CD4-positive, alpha-beta T cell treated with Interleukin-10 for 1 hour (primary cell): Measurements from ENCODE around the gene CUL3.

Source experiments
- DNase-seq: peaks from one replicate; pipeline ENCODE4 v3.0.0-alpha.2; 2020

The CUL3 gene

GRCh38 chr2:224579411-224579810 is 5.8 kb downstream of the CUL3 start:
- no peak for DNase-seq

- DNase-seq: no peak
These were observed 7.6 kb downstream of the CUL3 start for GRCh38 chr2:224577541-224577940.

GRCh38 chr2:224576088-224576715 is 9.0 kb downstream of the CUL3 start:
- no peak for DNase-seq

- no peak for DNase-seq
These were observed 10.6 kb downstream of the CUL3 start for GRCh38 chr2:224574423-224575084.

GRCh38 chr2:224573724-224574123 is 11.4 kb downstream of the CUL3 start:
- DNase-seq: no peak

GRCh38 chr2:224572338-224572737 is 12.8 kb downstream of the CUL3 start:
- DNase-seq: no peak

GRCh38 chr2:224570328-224570993 is 14.7 kb downstream of the CUL3 start:
- DNase-seq: no peak

GRCh38 chr2:224569654-224570053 is 15.5 kb downstream of the CUL3 start:
- DNase-seq: no peak

- DNase-seq: no peak
These were observed 19.6 kb downstream of the CUL3 start for GRCh38 chr2:224565452-224566035.

GRCh38 chr2:224563537-224563936 is 21.6 kb downstream of the CUL3 start:
- DNase-seq: no peak

- DNase-seq: no peak
These were observed 22.3 kb downstream of the CUL3 start for GRCh38 chr2:224562831-224563230.

GRCh38 chr2:224561234-224562005 is 23.7 kb downstream of the CUL3 start:
- no peak for DNase-seq

GRCh38 chr2:224560549-224560948 is 24.6 kb downstream of the CUL3 start:
- no peak for DNase-seq

- DNase-seq: no peak
These were observed 27.6 kb downstream of the CUL3 start for GRCh38 chr2:224557610-224558009.

GRCh38 chr2:224556381-224556780 is 28.8 kb downstream of the CUL3 start:
- DNase-seq: no peak

- DNase-seq: no peak
These were observed 29.3 kb downstream of the CUL3 start for GRCh38 chr2:224555823-224556366.

GRCh38 chr2:224552771-224553170 is 32.4 kb downstream of the CUL3 start:
- DNase-seq: no peak

GRCh38 chr2:224551693-224552092 is 33.5 kb downstream of the CUL3 start:
- no peak for DNase-seq

GRCh38 chr2:224546926-224547325 is 38.2 kb downstream of the CUL3 start:
- no peak for DNase-seq

GRCh38 chr2:224545884-224546644 is 39.1 kb downstream of the CUL3 start:
- DNase-seq: no peak

- DNase-seq: no peak
These were observed 41.2 kb downstream of the CUL3 start for GRCh38 chr2:224543939-224544338.

GRCh38 chr2:224538561-224539138 is 46.5 kb downstream of the CUL3 start:
- no peak for DNase-seq
